GM12875 (cell line): ENCODE results near the gene DNAH17.

Experiments used
- H3K4me3 ChIP-seq: one replicate; pipeline ENCODE4 v1.5.1; 2011; ENCODE audit warnings: low read depth, low read length, control low read depth
- CTCF ChIP-seq: IDR thresholded peaks from 2 replicates; pipeline ENCODE4 v1.5.1; 2011; ENCODE audit warnings: low read depth, mild to moderate bottlenecking, control low read depth, inconsistent platforms, low read length, moderate library complexity, borderline replicate concordance; ENCODE audit not compliant: insufficient read depth

Gene DNAH17

GRCh38 chr17:78479369-78479768, 97.8 kb downstream of the DNAH17 start:
- no peak overlapping the region for H3K4me3 ChIP-seq
- TF ChIP-seq CTCF = no peak

- no peak overlapping the region for H3K4me3 ChIP-seq
- TF ChIP-seq CTCF = no peak
These were observed 98.4 kb downstream of the DNAH17 start for GRCh38 chr17:78478757-78479297.

GRCh38 chr17:78477913-78478756, 99.1 kb downstream of the DNAH17 start:
- no peak for TF ChIP-seq CTCF
- no peak overlapping the region for H3K4me3 ChIP-seq

GRCh38 chr17:78476973-78477372, 100.2 kb downstream of the DNAH17 start:
- no peak overlapping the region for H3K4me3 ChIP-seq
- TF ChIP-seq CTCF = no peak

- TF ChIP-seq CTCF = no peak
- H3K4me3 ChIP-seq = no peak overlapping the region
These were observed 101.0 kb downstream of the DNAH17 start for GRCh38 chr17:78476149-78476548.

- no peak for TF ChIP-seq CTCF
- H3K4me3 ChIP-seq = no peak overlapping the region
These were observed 102.0 kb downstream of the DNAH17 start for GRCh38 chr17:78475211-78475610.

- no peak for TF ChIP-seq CTCF
- no peak overlapping the region for H3K4me3 ChIP-seq
These were observed 102.5 kb downstream of the DNAH17 start for GRCh38 chr17:78474614-78475146.
